K562 (cell line): ENCODE measurements around the gene PRR23E. TPM values are rescaled to one million over a fixed set of nuclear protein-coding genes. Genes with fewer than 3 reads are reported as not detected.

Experiments used
- ATAC-seq: fragments of 200-7000 bp; cut with Tn5 transposase; 3 replicates; pipeline ENCODE4 v1.9.1; 2020; ENCODE audit warnings: moderate library complexity
- BruUV-seq: library from RNA; stranded (reverse); fragments of 400-500 nt; replicated peaks from 2 replicates; lab custom pipeline; 2021; lab: Mats Ljungman, UMichigan
- CTCF ChIA-PET: fragments of 300-600 bp; formaldehyde crosslinking; extraction: SDS; loops from one replicate; lab custom pipeline; 2021; ENCODE audit warnings: low intra/inter-chr PET ratio; lab: Yijun Ruan, JAX
- POLR2A ChIA-PET: fragments of 300-600, 350-650 bp; sonication (Branson Sonifier 250); formaldehyde crosslinking; extraction: SDS; loops from one replicate; lab custom pipeline; 2021; ENCODE audit warnings: antibody characterized with exemption, inconsistent platforms; lab: Yijun Ruan, JAX
- DNase-seq, 4 experiments: peaks; one replicate each; pipeline versions ENCODE4 v3.0.0 to v3.0.0-alpha.2; 2011 to 2018; ENCODE audit warnings: low spot score in 3 of 4, mixed read lengths in 3 of 4; ENCODE audit errors: extremely low read depth in 1 of 4
- FAIRE-seq: peaks from 2 replicates; lab custom pipeline; 2011; peaks lifted over from hg19 to GRCh38; lab: Jason Lieb, UNC
- H2AFZ ChIP-seq: 2 replicates; pipeline ENCODE4 v1.6.0; 2011; ENCODE audit warnings: low read depth, low read length, control low read depth, inconsistent platforms
- H3K27ac ChIP-seq: fragments of 200-600 bp; 3 replicates; pipeline ENCODE4 v1.8.0; 2011; ENCODE audit warnings: low read depth, mild to moderate bottlenecking, control low read depth, inconsistent platforms, low read length, moderate library complexity, mixed read lengths; ENCODE audit errors: extremely low read depth
- H3K27me3 ChIP-seq, 2 experiments: fragments of 300-600 bp in 1 of 2; 2 replicates in 1 of 2; 3 replicates in 1 of 2; pipeline versions ENCODE4 v1.6.0 to v1.8.0; 2011; ENCODE audit warnings: inconsistent platforms in 2 of 2, low read length in 2 of 2, mild to moderate bottlenecking in 1 of 2, mixed read lengths in 1 of 2, moderate library complexity in 1 of 2; ENCODE audit not compliant: control insufficient read depth in 2 of 2, insufficient read depth in 2 of 2
- H3K36me3 ChIP-seq: fragments of 300-600 bp; 3 replicates; pipeline ENCODE4 v1.8.0; 2011; ENCODE audit warnings: mild to moderate bottlenecking, low read length, inconsistent platforms; ENCODE audit not compliant: control insufficient read depth, insufficient read depth
- H3K4me1 ChIP-seq, 2 experiments: fragments of 200-600 bp in 1 of 2; replicated peaks in 1 of 2; 2 replicates in 1 of 2; 3 replicates in 1 of 2; pipeline versions ENCODE4 v1.5.1 to v1.8.0; 2011; ENCODE audit warnings: inconsistent platforms in 2 of 2, low read length in 2 of 2, mild to moderate bottlenecking in 1 of 2, mixed read lengths in 1 of 2, moderate library complexity in 1 of 2; ENCODE audit not compliant: control insufficient read depth in 2 of 2, insufficient read depth in 2 of 2
- H3K4me2 ChIP-seq: 2 replicates; pipeline ENCODE4 v1.6.1; 2011; ENCODE audit warnings: low read length, control low read depth, inconsistent platforms, mixed read lengths; ENCODE audit not compliant: insufficient read depth
- H3K4me3 ChIP-seq: fragments of 200-600 bp; sonication (generic), shearing (Covaris generic); 2 replicates; pipeline ENCODE4 v1.5.1; 2016; ENCODE audit warnings: control low read depth, inconsistent platforms
- H3K79me2 ChIP-seq: fragments of 200-600 bp; 3 replicates; pipeline ENCODE4 v1.8.0; 2011; ENCODE audit warnings: low read length, inconsistent platforms; ENCODE audit not compliant: control insufficient read depth, insufficient read depth
- H3K9ac ChIP-seq, 2 experiments: 2 replicates each; pipeline versions ENCODE4 v1.6.0 to v1.6.1; 2011; ENCODE audit warnings: low read depth in 2 of 2, low read length in 2 of 2, control low read depth in 1 of 2, inconsistent platforms in 1 of 2, mild to moderate bottlenecking in 1 of 2, mixed read lengths in 1 of 2; ENCODE audit not compliant: insufficient read depth in 1 of 2
- H3K9me1 ChIP-seq: one replicate; pipeline ENCODE4 v1.6.0; 2011; ENCODE audit warnings: inconsistent platforms, mild to moderate bottlenecking, low read length, moderate library complexity; ENCODE audit not compliant: control insufficient read depth, insufficient read depth
- H3K9me3 ChIP-seq: replicated peaks from 2 replicates; pipeline ENCODE4 v1.5.1; 2011; ENCODE audit warnings: low read depth, low read length, inconsistent platforms; ENCODE audit not compliant: control insufficient read depth, insufficient read depth
- H4K20me1 ChIP-seq: replicated peaks from 2 replicates; pipeline ENCODE4 v1.6.1; 2011; ENCODE audit warnings: low read length, inconsistent platforms, mixed read lengths; ENCODE audit not compliant: control insufficient read depth, insufficient read depth
- CBFA2T2 ChIP-seq: fragments of 450-650 bp; conservative IDR thresholded peaks from 2 replicates; pipeline ENCODE4 v1.6.1; 2017; ENCODE audit warnings: mild to moderate bottlenecking
- CREB1 ChIP-seq, 2 experiments: sonication (generic) in 1 of 2; formaldehyde crosslinking in 1 of 2; IDR thresholded peaks; 2 replicates each; pipeline versions ENCODE4 v1.6.1 to v1.8.0; 2012 to 2022; ENCODE audit warnings: inconsistent platforms in 1 of 2, mild to moderate bottlenecking in 1 of 2, missing genetic modification reagents in 1 of 2, moderate library complexity in 1 of 2
- CREB3L1 ChIP-seq: fragments of 450-650 bp; IDR thresholded peaks from 2 replicates; pipeline ENCODE4 v1.6.1; 2014; ENCODE audit warnings: low read depth, mild to moderate bottlenecking, moderate library complexity, borderline replicate concordance
- ETV1 ChIP-seq: fragments of 450-650 bp; conservative IDR thresholded peaks from 2 replicates; pipeline ENCODE4 v1.6.1; 2016; ENCODE audit warnings: missing genetic modification characterization, control low read depth, low read depth, missing compliant biosample characterization
- FOXM1 ChIP-seq, 2 experiments: fragments of 450-650 bp in 1 of 2; sonication (generic) in 1 of 2; formaldehyde crosslinking in 1 of 2; IDR thresholded peaks; 2 replicates each; pipeline versions ENCODE4 v1.6.1 to v1.9.0; 2017 to 2022; ENCODE audit warnings: low read depth in 2 of 2, mild to moderate bottlenecking in 2 of 2, missing genetic modification reagents in 1 of 2, moderate library complexity in 1 of 2
- HNRNPUL1 ChIP-seq: fragments of 200-400 bp; formaldehyde crosslinking; IDR thresholded peaks from 2 replicates; pipeline ENCODE4 v1.6.1; 2017; ENCODE audit warnings: low read length
- MAX ChIP-seq: sonication (generic); formaldehyde crosslinking; IDR thresholded peaks from 2 replicates; pipeline ENCODE4 v1.9.0; 2022; ENCODE audit warnings: mild to moderate bottlenecking, missing genetic modification reagents
- MTA3 ChIP-seq: fragments of 450-650 bp; formaldehyde crosslinking; IDR thresholded peaks from 2 replicates; pipeline ENCODE4 v1.6.1; 2017; ENCODE audit warnings: mild to moderate bottlenecking, borderline replicate concordance
- NFYB ChIP-seq: IDR thresholded peaks from 2 replicates; pipeline ENCODE4 v1.6.1; 2011; ENCODE audit warnings: mild to moderate bottlenecking, moderate library complexity; ENCODE audit not compliant: insufficient read length; ENCODE audit errors: extremely low read depth
- NR1H2 ChIP-seq: sonication (generic); formaldehyde crosslinking; IDR thresholded peaks from 2 replicates; pipeline ENCODE4 v1.4.0; 2020; ENCODE audit warnings: mild to moderate bottlenecking, missing genetic modification reagents
- STAT5A ChIP-seq: IDR thresholded peaks from 2 replicates; pipeline ENCODE4 v1.6.1; 2012; ENCODE audit warnings: low read length, inconsistent platforms, borderline replicate concordance
- U2AF1 ChIP-seq: fragments of 200-400 bp; formaldehyde crosslinking; optimal IDR thresholded peaks from 2 replicates; pipeline ENCODE3; 2017; ENCODE audit warnings: mild to moderate bottlenecking, low read depth, low read length, moderate library complexity
- ZNF184 ChIP-seq: sonication (generic); formaldehyde crosslinking; IDR thresholded peaks from 2 replicates; pipeline ENCODE4 v1.5.0; 2020; ENCODE audit warnings: missing genetic modification reagents
- WGBS: fragments of 100-300 bp; shearing (Covaris generic); methylation state at CpG from one replicate; pipeline ENCODE4 v1.1.6; 2016; ENCODE audit warnings: low coverage, mixed read lengths; ENCODE audit not compliant: insufficient coverage; ENCODE audit errors: missing lambda C conversion rate; 5-methylcytosine and 5-hydroxymethylcytosine counted together
- in situ Hi-C: fragments of 300-500 bp; cut with MboI; formaldehyde crosslinking; loops from 4 replicates; pipeline ENCODE4 v1.15.0; 2018; ENCODE audit warnings: inconsistent platforms, mixed read lengths
- intact Hi-C: fragments of 100-400 bp; cut with micrococcal nuclease; formaldehyde crosslinking; loops from 2 replicates; pipeline ENCODE4 v1.14.2; 2022
- polyA plus RNA-seq, 8 experiments: library from polyadenylated mRNA; depleted of rRNA in 4 of 8; stranded (reverse) in 5 of 8; unstranded in 3 of 8; fragments of >200 nt; fragmentation: Nextera tagmentation in 2 of 8; fragmentation: Illumina TruSeq in 1 of 8; extraction: Ambion mirVana in 2 of 8; extraction: Trizol in 1 of 8; gene quantifications; 2 replicates each; pipeline versions ENCODE4 v1.2.1 to v1.2.3, GENCODE V29; 2011 to 2014; ENCODE audit warnings: inconsistent platforms in 1 of 8, missing spikeins in 1 of 8
- total RNA-seq, 7 experiments: library from RNA; depleted of rRNA in 6 of 7; stranded (reverse); fragments of >200 nt in 6 of 7; fragmentation: Illumina TruSeq in 2 of 7; extraction: Trizol in 2 of 7; gene quantifications; 2 replicates each; pipeline versions ENCODE4 v1.2.1 to v1.2.3, GENCODE V29; 2011 to 2021; ENCODE audit warnings: low replicate concordance in 1 of 7

The PRR23E gene
- total and polyA plus RNA-seq, 9 of the 15 experiments (the other 6 are each of a cell fraction or from before 2014, with no cell fraction given), result not detected

- TF ChIP-seq FOXM1 (IDR thresholded peaks at IDR 0.05; ENCODE audit: low read depth) (no peak), FOXM1 (CRISPR knock-in tag; IDR thresholded peaks at IDR 0.05; ENCODE audit: low read depth) (no peak), MAX (CRISPR knock-in tag) (no peak), ETV1 (tag) (no peak), CREB1 (IDR thresholded peaks at IDR 0.05) (no peak), CREB1 (CRISPR knock-in tag; IDR thresholded peaks at IDR 0.05) (no peak)
Measured at GRCh38 chr3:127151251-127151564, 41.7 kb upstream of the PRR23E start (continued).

DNA sequence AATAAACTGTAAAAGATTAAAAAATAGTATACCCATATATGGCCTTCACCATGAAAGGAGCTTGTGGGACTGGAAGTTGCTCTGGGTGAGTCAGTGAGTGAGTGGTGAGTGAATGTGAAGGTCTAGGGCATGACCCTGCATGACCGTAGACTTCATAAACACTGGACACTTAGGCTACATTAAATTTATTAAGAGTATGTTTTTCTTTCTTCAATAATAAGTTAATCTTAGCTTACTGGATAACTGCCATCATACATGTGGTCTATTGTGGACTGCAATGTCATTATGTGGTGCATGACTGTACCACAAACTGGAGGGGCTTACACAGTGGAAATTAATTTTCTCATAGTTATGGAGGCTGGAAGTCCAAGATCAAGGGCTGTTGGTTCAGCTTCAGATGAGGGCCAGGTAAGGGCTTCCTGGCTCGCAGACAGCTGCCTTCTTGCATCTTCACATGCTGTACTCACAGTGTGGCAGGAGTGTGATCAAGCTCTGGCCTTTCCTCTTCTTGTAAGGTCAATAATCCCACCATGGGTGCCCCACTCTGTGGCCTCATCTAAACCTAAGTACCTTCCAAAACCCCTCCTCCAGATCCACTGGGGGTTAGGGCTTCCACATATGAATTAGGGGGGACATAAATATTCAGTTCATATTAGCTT is 40.8 kb upstream of the PRR23E start:
- no peaks in the 10 kb centered on the region for H3K4me1 ChIP-seq
- H3K36me3 ChIP-seq, result no peaks in the 10 kb centered on the region
- in situ Hi-C loops, result no loop called here
- H3K9ac ChIP-seq, result no peak overlapping the region
- no peak overlapping the region for H3K4me3 ChIP-seq
- H3K79me2 ChIP-seq, result no peaks in the 10 kb centered on the region
- WGBS, result 0% methylated on average over 2 of the region's 2 CpGs
- H3K9me1 ChIP-seq, result no peaks in the 10 kb centered on the region
- ATAC-seq, result no peak
- BruUV-seq, result no TSS peak
- TF ChIP-seq ZNF184 (CRISPR knock-in tag), result no peak
- TF ChIP-seq U2AF1, result no peak
- TF ChIP-seq NFYB, result no peak
- no peak for TF ChIP-seq MTA3
- TF ChIP-seq CREB3L1, result no peak
- no peak for TF ChIP-seq STAT5A
- no peak for TF ChIP-seq CBFA2T2
- TF ChIP-seq NR1H2, result no peak
- TF ChIP-seq HNRNPUL1, result no peak
- H4K20me1 ChIP-seq, result no peaks in the 10 kb centered on the region
- ChIA-PET POLR2A (no interaction called here), CTCF (no interaction called here)
- no peak overlapping the region for H3K27ac ChIP-seq
- intact Hi-C loops, result no loop called here
- H3K27me3 ChIP-seq, result peaks cover 0 to 8% of the 10 kb centered on the region in 2 experiments; a peak in 1 of 5 replicates
- FAIRE-seq, result no peak
- no peak overlapping the region for H2AFZ ChIP-seq
- DNase-seq, result no peak
- H3K4me2 ChIP-seq, result no peak overlapping the region
- 0 out of 2 replicates have a peak, but pooled peaks cover 2% of the 10 kb centered on the region for H3K9me3 ChIP-seq
